BJ (cell line): ENCODE data around the gene PIBF1. TPM values are rescaled to one million over a fixed set of nuclear protein-coding genes. Genes with fewer than 3 reads are reported as not detected.

Source experiments
- CTCF ChIA-PET: fragments of 350-600 bp; formaldehyde crosslinking; extraction: SDS; loops from one replicate; lab custom pipeline; 2021; ENCODE audit warnings: antibody characterized with exemption, inconsistent platforms; lab: Yijun Ruan, JAX
- POLR2A ChIA-PET: fragments of 300-600 bp; sonication (Branson Sonifier 250); formaldehyde crosslinking; extraction: SDS; loops from one replicate; lab custom pipeline; 2021; ENCODE audit warnings: antibody characterized with exemption; lab: Charles Lee
- DNase-seq: peaks from one replicate; pipeline ENCODE4 v3.0.0-alpha.2; 2011; ENCODE audit warnings: low read depth
- H3K27me3 ChIP-seq: 2 replicates; pipeline ENCODE4 v1.6.0; 2011; ENCODE audit warnings: low read length; ENCODE audit not compliant: control insufficient read depth, insufficient read depth
- H3K36me3 ChIP-seq: 2 replicates; pipeline ENCODE4 v1.5.1; 2011; ENCODE audit warnings: low read length; ENCODE audit not compliant: control insufficient read depth, insufficient read depth
- H3K4me3 ChIP-seq: 2 replicates; pipeline ENCODE4 v1.5.1; 2011; ENCODE audit warnings: low read depth, mild to moderate bottlenecking, control low read depth, low read length
- CTCF ChIP-seq: IDR thresholded peaks from 2 replicates; pipeline ENCODE4 v1.5.1; 2011; ENCODE audit warnings: low read depth, mild to moderate bottlenecking, control low read depth, inconsistent platforms, low read length, moderate library complexity; ENCODE audit not compliant: insufficient read depth
- polyA plus RNA-seq: library from polyadenylated mRNA; depleted of rRNA; stranded (reverse); fragments of >200 nt; gene quantifications from 2 replicates; pipeline ENCODE4 v1.2.3, GENCODE V29; 2011

Gene PIBF1
- polyA plus RNA-seq, 1 experiment: 1.7 TPM

DNA sequence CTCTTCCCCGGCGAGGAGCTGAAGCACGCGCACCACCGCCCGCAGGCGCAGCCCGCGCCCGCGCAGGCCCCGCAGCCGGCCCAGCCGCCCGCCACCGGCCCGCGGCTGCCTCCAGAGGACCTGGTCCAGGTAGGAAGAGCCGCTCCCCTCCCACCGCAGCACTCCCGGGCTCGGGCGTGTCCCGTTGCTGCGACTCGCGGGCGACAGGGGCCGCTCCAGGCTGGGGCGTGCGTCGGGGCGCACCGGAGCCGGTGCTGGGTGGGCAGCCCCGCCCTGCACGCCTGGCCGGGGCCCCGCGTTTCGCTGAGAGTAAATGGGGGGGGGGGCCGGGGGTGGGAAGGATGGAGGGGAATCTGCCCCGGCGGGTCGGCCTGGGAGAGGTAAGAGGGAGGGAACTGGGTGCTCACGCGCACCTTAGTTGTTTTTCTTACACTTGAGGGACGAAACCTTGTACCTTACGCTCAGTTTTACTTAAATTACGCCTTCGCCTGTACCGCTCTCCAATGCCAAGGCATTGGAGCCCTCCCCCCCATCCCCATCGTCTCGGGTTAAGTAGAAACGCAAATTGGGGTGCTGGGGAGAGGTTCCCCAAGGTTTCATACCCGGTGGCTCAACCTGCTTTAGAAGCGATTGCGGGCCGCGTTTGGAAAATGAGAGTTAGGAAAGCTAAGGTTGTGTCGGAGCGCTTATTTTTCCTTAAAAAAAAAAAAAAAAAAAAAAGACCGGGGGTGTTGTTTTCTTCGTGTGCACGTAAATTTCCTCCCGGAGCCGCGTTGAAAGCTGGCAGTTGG, 277.7 kb downstream of the PIBF1 start:
- POLR2A ChIA-PET: interaction anchor here (0.5 to 0.7 kb wide), 4 partner anchors 8 to 479 kb away, joined by 3 to 10 read pairs (median 6); partner anchors contain the start of gene DIS3
- DNase-seq: no peak
- Histone ChIP-seq H3K36me3 (peaks cover 7% of the 10 kb centered on the region), H3K27me3 (no peaks in the 10 kb centered on the region), H3K4me3 (peak overlapping the region; percentile 93)
- no peak for TF ChIP-seq CTCF
- CTCF ChIA-PET: interaction anchor here (0.7 to 1.3 kb wide), 7 partner anchors 13 to 220 kb away, joined by 3 to 5 read pairs (median 3); no protein-coding TSS in a partner anchor

DNA sequence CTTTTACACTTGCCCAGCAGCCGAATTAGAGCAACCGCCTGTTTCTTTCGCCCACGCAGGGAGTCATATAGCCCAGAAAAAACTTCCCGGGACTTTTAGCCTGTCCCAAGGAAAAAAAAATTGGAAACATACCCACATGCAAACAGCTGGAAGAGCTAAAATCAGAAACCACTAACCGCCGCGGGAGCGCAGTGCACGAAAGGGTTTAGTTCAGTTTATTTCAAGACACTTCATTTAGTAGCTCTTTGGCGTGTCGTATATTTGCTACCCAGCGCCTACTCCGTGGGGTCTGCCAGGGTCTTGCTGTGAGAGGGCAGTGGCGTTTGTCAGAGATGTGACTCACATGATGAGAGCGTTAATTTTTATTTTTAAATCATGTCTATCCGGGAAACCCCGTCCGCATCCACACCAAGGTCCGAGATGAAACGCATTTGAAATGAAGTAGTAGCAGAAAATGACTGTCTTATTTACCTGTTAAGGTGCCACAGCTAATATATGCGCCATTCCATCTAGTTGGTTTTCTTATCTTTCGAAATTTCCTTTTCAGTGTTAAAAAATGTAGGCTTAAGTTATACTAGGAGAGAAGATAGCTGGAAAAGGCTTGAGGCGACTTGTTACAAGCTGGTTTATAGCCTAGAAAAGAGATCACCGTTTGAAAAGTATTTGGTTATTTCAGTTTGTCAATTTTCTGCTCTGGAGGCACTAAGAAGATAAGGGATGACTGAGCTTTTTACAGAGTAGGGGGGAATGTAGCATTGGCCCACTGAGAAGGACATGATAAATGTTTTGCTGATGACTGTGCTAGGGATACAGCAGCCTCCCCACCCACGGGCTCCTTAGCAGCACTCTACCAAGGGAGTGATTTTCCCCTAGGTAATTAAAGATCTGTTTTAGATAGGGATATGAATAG, 278.6 kb downstream of the PIBF1 start:
- POLR2A ChIA-PET: interaction anchor here (0.6 to 0.7 kb wide), 4 partner anchors 36 to 488 kb away, joined by 3 to 10 read pairs (median 6); partner anchors contain the start of gene DIS3
- CTCF ChIA-PET: interaction anchor here (0.7 to 1.3 kb wide), 4 partner anchors 26 to 219 kb away, joined by 3 to 5 read pairs (median 4); no protein-coding TSS in a partner anchor

DNA sequence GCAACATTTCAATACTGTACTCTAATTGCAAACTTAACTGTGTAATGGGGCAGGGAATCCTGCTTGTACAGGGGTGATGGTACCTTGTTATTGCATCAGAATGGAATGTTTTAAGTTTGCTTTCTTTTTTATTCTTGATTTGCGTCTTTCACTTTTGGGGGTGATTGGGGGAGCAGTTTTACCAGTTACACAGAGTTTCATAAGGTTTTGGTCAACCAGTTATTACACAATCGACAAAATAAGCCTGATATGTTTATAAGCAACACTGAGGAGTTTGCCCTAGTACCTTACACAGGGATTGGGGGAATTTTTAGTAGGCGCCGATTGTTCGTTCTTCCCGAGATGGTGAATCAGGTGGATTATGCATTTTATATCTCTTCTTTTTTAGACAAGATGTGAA, 279.5 kb downstream of the PIBF1 start:
- Histone ChIP-seq H3K36me3 (peaks cover 7% of the 10 kb centered on the region), H3K4me3 (peak overlapping the region; percentile 93), H3K27me3 (no peaks in the 10 kb centered on the region)
- no peak for DNase-seq
- POLR2A ChIA-PET: no interaction called here
- CTCF ChIA-PET: no interaction called here
- TF ChIP-seq CTCF: no peak

More for the DNA sequence above, 278.6 kb downstream of the PIBF1 start:
- Histone ChIP-seq H3K4me3 (peak overlapping the region; percentile 93), H3K36me3 (peaks cover 7% of the 10 kb centered on the region), H3K27me3 (no peaks in the 10 kb centered on the region)
- no peak for TF ChIP-seq CTCF
- DNase-seq: no peak

- no peak for TF ChIP-seq CTCF
- no peak for DNase-seq
- ChIA-PET POLR2A (no interaction called here), CTCF (no interaction called here)
- Histone ChIP-seq H3K36me3 (peaks cover 7% of the 10 kb centered on the region), H3K27me3 (no peaks in the 10 kb centered on the region), H3K4me3 (no peak overlapping the region)
Observed at GRCh38 chr13:73061876-73062275, 279.9 kb downstream of the PIBF1 start.

DNA sequence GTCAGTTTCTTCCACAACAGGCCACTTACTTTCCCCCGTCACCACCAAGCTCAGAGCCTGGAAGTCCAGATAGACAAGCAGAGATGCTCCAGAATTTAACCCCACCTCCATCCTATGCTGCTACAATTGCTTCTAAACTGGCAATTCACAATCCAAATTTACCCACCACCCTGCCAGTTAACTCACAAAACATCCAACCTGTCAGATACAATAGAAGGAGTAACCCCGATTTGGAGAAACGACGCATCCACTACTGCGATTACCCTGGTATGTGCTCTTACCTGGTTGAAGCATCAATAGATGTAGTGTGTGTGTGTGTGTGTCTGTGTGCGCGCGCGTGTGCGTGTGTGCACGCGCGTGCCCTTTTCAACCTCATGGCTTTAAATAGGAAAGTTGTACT, 280.5 kb downstream of the PIBF1 start:
- ChIA-PET POLR2A (no interaction called here), CTCF (no interaction called here)
- no peaks in the 10 kb centered on the region for H3K27me3 ChIP-seq
- H3K4me3 ChIP-seq: no peak overlapping the region
- H3K36me3 ChIP-seq: peaks cover 7% of the 10 kb centered on the region
- DNase-seq: no peak
- TF ChIP-seq CTCF: no peak
